ENCODE measurements around the gene CARMIL3. TPM values are rescaled to one million over a fixed set of nuclear protein-coding genes. Genes with fewer than 3 reads are reported as not detected.

The CARMIL3 gene
- total RNA-seq, 3 donors from 2014 or later, result 0.16 to 0.98 (median 0.73) TPM

DNA sequence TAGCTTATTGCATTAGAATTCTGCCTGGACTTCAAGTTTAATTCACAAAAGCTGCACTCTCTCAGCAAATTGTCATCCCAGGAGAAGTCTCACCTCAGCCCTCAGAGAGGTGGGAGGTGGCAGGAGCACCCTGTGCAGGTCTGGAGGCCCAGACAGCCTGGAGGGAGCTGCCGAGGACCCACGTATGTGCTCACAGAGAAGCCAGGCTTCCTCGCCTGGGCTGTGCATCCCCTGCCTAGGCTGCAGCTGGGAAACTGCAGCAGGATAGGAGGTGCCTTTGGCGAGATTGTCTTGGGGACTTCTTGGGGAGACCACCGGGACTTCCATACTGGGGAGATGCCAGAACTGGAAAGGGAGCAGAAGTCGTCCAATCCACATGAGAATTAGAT, 28.3 kb downstream of the CARMIL3 start:
- H3K36me3 ChIP-seq, result no peaks in the 10 kb centered on the region
- TF ChIP-seq POLR2A (IDR thresholded peaks at IDR 0.05) (no peak), POLR2AphosphoS5 (IDR thresholded peaks at IDR 0.05) (no peak)
- TF ChIP-seq, protein P1, sequence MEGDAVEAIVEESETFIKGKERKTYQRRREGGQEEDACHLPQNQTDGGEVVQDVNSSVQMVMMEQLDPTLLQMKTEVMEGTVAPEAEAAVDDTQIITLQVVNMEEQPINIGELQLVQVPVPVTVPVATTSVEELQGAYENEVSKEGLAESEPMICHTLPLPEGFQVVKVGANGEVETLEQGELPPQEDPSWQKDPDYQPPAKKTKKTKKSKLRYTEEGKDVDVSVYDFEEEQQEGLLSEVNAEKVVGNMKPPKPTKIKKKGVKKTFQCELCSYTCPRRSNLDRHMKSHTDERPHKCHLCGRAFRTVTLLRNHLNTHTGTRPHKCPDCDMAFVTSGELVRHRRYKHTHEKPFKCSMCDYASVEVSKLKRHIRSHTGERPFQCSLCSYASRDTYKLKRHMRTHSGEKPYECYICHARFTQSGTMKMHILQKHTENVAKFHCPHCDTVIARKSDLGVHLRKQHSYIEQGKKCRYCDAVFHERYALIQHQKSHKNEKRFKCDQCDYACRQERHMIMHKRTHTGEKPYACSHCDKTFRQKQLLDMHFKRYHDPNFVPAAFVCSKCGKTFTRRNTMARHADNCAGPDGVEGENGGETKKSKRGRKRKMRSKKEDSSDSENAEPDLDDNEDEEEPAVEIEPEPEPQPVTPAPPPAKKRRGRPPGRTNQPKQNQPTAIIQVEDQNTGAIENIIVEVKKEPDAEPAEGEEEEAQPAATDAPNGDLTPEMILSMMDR (IDR thresholded peaks at IDR 0.05), result no peak
- no peaks in the 10 kb centered on the region for H3K9me3 ChIP-seq
- no peaks in the 10 kb centered on the region for H3K4me1 ChIP-seq
- intact Hi-C loops (cut with DNase I; ENCODE audit: low total_unique reads), result no loop called here
- no peak overlapping the region for H3K27ac ChIP-seq
- H3K27me3 ChIP-seq, result no peaks in the 10 kb centered on the region
- no peak overlapping the region for H3K4me3 ChIP-seq
- no peak for DNase-seq (ENCODE audit: low spot score in 2 of 2)

DNA sequence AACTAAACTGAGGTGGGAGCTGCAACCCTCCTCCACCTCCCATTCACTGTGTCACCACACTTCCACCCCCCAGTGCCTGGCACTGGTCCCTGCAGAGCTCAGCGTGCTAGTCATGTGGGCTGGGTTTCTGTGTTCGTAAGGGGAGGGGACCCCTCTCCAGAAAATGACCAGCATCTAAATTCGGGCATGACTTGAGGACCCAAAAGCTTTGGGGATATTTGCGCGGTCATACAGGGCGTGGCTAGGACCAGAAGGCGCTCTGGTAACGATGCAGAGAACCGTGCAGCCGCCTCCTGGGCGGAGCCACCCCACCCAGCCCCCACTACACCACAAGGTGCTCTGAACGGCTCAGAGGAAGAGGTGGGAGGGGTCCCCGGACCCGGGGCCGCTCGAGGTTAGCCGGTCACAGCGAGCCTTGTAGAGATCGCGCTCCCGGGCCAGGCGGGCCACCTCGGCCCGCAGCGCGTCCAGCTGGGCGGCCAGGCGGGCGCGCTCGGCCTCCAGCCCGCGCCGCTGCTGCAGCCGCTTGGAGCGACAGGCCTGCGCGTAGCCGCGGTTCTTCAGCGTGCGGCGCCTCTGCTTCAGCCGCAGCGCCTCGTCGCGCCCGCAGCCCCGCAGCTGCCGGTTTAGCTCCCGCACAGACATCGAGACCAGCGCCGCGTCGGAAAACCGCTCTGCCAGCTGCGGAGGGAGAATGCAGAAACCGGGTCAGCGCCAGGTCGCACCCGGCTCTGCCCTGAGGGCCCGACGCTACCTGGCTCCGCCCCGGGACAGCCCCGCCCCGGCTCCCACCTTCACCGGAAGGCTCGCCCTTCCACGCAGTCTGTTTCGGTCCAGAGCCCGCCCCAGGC, 29.3 kb downstream of the CARMIL3 start:
- no peaks in the 10 kb centered on the region for H3K9me3 ChIP-seq
- intact Hi-C loops (cut with DNase I; ENCODE audit: low total_unique reads), result no loop called here
- H3K27me3 ChIP-seq, result no peaks in the 10 kb centered on the region
- no peak for TF ChIP-seq POLR2AphosphoS5 (IDR thresholded peaks at IDR 0.05)
- TF ChIP-seq, protein P1 (IDR thresholded peaks at IDR 0.05), result no peak
- TF ChIP-seq POLR2A (IDR thresholded peaks at IDR 0.05), result no peak
- DNase-seq (ENCODE audit: low spot score in 2 of 2), result peak in 1 of 2 donors; percentile 64
- H3K36me3 ChIP-seq, result no peaks in the 10 kb centered on the region
- H3K4me3 ChIP-seq, result peak overlapping the region; percentile 41 to 72 (median 71)
- H3K4me1 ChIP-seq, result no peaks in the 10 kb centered on the region
- peak overlapping the region; percentile 2 to 66 for H3K27ac ChIP-seq

DNA sequence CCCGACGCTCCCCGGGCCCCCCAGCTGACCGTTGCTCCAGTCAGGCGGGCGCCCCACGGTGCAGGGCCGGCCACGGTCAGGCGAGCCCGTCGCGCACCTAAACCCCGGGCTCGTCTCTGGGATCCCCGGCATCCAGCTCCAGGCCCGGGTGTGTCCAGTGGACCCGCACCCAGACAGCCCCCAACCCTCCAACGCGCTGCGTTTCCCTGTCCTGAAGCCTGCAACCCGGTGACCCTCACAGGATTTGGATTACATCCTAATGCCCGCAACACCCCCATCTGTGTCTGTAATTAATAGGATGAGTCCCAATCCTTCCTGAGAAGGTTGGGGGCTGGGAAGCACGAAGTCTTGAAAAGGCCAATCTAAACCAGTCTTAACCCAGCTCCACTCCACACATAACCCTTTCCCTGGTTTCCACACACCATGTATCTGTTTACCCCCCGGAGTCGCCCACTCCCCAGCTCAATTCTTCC, 30.0 kb downstream of the CARMIL3 start:
- TF ChIP-seq, protein P1 (IDR thresholded peaks at IDR 0.05), result no peak
- TF ChIP-seq POLR2AphosphoS5 (IDR thresholded peaks at IDR 0.05), result no peak
- no peak for TF ChIP-seq POLR2A (IDR thresholded peaks at IDR 0.05)
- no peaks in the 10 kb centered on the region for H3K4me1 ChIP-seq
- H3K9me3 ChIP-seq, result no peaks in the 10 kb centered on the region
- peak overlapping the region; percentile 41 to 72 (median 71) for H3K4me3 ChIP-seq
- intact Hi-C loops (cut with DNase I; ENCODE audit: low total_unique reads), result no loop called here
- no peak for DNase-seq (ENCODE audit: low spot score in 2 of 2)
- peak overlapping the region; percentile 2 to 66 for H3K27ac ChIP-seq
- no peaks in the 10 kb centered on the region for H3K27me3 ChIP-seq
- H3K36me3 ChIP-seq, result no peaks in the 10 kb centered on the region

DNA sequence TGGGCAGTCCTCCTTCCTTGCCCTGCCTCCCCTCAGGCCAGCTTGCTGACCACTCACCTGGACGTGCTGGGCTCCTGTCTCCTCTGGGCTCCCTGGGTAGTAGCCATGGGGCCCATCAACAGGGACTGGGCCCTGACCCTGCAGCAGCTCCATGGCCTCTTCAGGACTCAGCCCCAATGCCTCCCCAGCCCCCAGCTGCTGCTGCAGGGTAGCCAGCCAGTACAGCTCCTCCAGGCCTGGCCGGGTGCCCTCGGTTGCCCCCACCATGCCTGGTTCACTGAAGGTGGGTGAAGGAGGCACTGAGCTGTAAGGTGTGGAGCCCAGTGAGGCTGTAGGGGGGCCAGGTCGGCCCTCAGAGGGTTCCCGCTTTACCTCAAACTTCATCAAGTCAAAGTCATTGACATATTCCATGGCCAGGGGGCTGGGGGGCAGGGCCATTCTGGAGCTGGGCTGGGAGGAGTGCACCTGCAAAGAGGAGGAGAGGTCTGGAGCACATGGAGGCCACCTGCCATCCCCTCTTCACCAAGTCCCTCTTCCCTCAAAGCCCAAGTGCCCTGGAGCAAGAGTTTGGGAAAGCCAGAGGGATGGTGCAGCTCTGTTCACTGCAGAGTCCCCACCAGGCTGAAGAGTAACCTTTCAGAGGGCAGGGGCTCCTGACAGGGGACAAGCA, 30.7 kb downstream of the CARMIL3 start:
- TF ChIP-seq POLR2A (IDR thresholded peaks at IDR 0.05) (no peak), POLR2AphosphoS5 (IDR thresholded peaks at IDR 0.05) (no peak)
- TF ChIP-seq, protein P1 (IDR thresholded peaks at IDR 0.05), result no peak
- intact Hi-C loops (cut with DNase I; ENCODE audit: low total_unique reads), result no loop called here
- Histone ChIP-seq H3K27ac (no peak overlapping the region), H3K4me1 (no peaks in the 10 kb centered on the region), H3K36me3 (no peaks in the 10 kb centered on the region), H3K27me3 (no peaks in the 10 kb centered on the region), H3K9me3 (no peaks in the 10 kb centered on the region), H3K4me3 (no peak overlapping the region)
- no peak for DNase-seq (ENCODE audit: low spot score in 2 of 2)

DNA sequence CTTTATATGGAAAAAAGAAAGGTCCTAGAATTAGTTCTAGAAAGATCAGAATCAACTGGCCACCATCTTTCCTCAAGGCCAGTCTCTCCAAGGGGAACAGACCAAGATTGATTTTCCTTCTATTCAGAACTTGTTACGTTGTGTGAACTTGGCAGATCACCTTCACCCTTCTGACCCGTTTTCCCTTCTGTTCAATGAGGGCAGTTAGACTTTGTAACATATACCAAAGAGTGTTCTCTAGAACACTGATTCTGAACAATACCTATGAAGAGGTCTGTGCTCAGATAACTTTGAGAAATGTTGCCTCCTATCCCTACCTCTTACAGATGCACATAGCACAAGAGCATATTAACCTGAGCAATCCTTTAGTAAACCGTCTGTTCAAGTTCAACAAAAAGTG, 31.7 kb downstream of the CARMIL3 start:
- intact Hi-C loops (cut with DNase I; ENCODE audit: low total_unique reads), result no loop called here
- TF ChIP-seq POLR2AphosphoS5 (IDR thresholded peaks at IDR 0.05) (no peak), POLR2A (IDR thresholded peaks at IDR 0.05) (no peak)
- TF ChIP-seq, protein P1 (IDR thresholded peaks at IDR 0.05), result no peak
- Histone ChIP-seq H3K36me3 (no peaks in the 10 kb centered on the region), H3K4me1 (no peaks in the 10 kb centered on the region), H3K27ac (no peak overlapping the region), H3K9me3 (no peaks in the 10 kb centered on the region), H3K27me3 (no peaks in the 10 kb centered on the region), H3K4me3 (no peak overlapping the region)
- no peak for DNase-seq (ENCODE audit: low spot score in 2 of 2)
